ENCODE results near the gene RAD1. TPM values are rescaled to one million over a fixed set of nuclear protein-coding genes. Genes with fewer than 3 reads are reported as not detected.

Gene RAD1
- total RNA-seq, 4 donors from 2014 or later, result 22.5 to 62.1 (median 39.6) TPM

DNA sequence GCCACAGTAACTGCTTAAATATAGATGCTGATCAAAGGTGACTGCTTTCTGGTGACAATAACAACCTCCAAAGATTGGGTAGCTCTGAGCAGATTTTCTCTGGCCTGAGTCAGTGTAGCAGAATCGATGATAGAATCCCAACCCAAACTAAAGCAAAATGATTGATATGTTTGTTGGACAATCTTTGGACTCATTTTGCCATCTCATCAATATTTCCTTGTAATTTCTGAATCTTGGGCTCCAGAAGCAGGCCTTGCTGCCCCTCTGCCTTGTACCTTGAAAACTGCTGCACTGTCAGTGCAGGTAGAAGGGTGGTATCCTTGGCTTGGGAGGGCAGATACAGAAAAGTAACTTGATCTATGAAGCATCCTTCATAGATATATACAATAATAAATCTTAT lies 57.4 kb downstream of the RAD1 start:
- Histone ChIP-seq H3K9me3 (no peaks in the 10 kb centered on the region), H3K4me1 (no peaks in the 10 kb centered on the region), H3K27ac (replicated peaks in 1 of 4) (no peak overlapping the region), H3K36me3 (no peaks in the 10 kb centered on the region), H3K4me3 (no peak overlapping the region), H3K27me3 (no peaks in the 10 kb centered on the region)
- intact Hi-C loops (cut with DNase I), result no loop called here
- no peak for DNase-seq (ENCODE audit: extremely low spot score)
- TF ChIP-seq, protein P1, sequence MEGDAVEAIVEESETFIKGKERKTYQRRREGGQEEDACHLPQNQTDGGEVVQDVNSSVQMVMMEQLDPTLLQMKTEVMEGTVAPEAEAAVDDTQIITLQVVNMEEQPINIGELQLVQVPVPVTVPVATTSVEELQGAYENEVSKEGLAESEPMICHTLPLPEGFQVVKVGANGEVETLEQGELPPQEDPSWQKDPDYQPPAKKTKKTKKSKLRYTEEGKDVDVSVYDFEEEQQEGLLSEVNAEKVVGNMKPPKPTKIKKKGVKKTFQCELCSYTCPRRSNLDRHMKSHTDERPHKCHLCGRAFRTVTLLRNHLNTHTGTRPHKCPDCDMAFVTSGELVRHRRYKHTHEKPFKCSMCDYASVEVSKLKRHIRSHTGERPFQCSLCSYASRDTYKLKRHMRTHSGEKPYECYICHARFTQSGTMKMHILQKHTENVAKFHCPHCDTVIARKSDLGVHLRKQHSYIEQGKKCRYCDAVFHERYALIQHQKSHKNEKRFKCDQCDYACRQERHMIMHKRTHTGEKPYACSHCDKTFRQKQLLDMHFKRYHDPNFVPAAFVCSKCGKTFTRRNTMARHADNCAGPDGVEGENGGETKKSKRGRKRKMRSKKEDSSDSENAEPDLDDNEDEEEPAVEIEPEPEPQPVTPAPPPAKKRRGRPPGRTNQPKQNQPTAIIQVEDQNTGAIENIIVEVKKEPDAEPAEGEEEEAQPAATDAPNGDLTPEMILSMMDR (IDR thresholded peaks at IDR 0.05), result no peak
- TF ChIP-seq POLR2A (IDR thresholded peaks at IDR 0.05; ENCODE audit: low read depth) (no peak), POLR2AphosphoS5 (IDR thresholded peaks at IDR 0.05) (no peak), EP300 (IDR thresholded peaks at IDR 0.05) (no peak)
- WGBS, result 100% methylated on average over 1 of the region's 1 CpG

DNA sequence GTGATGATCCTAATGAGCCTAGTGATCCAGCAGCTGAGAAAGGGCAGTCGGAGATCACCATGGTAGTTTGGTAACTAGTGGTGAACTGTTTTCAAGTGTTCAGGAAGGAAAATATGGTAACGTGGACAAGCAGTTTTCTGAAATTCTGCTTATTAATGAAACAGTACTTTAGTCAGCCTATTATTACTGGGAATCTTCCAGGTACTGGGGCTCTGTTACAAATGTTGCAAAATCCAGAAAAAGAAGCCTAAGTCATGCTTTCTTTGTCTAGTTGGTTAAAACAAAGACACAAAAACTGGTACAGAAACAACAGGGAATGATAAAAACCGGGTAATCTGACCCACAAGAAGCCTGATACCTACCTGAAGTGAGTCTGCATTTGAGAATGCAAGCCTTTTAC lies 58.1 kb downstream of the RAD1 start:
- Histone ChIP-seq H3K27me3 (no peaks in the 10 kb centered on the region), H3K9me3 (no peaks in the 10 kb centered on the region), H3K36me3 (no peaks in the 10 kb centered on the region), H3K4me3 (no peak overlapping the region), H3K27ac (replicated peaks in 1 of 4) (no peak overlapping the region), H3K4me1 (no peaks in the 10 kb centered on the region)
- WGBS, result 88% methylated on average over 3 of the region's 3 CpGs
- TF ChIP-seq EP300 (IDR thresholded peaks at IDR 0.05) (no peak), POLR2A (IDR thresholded peaks at IDR 0.05; ENCODE audit: low read depth) (no peak), POLR2AphosphoS5 (IDR thresholded peaks at IDR 0.05) (no peak)
- TF ChIP-seq, protein P1 (IDR thresholded peaks at IDR 0.05), result no peak
- DNase-seq (ENCODE audit: extremely low spot score), result no peak
- intact Hi-C loops (cut with DNase I), result no loop called here

Other genes with a start within 250 kb of the RAD1 start
- gene TTC23L, start 76.3 kb downstream of the RAD1 start, total RNA-seq, result not detected
- gene BRIX1, start 207 bp upstream of the RAD1 start, total RNA-seq, result 10 to 100 TPM; 18.4 to 31.8 (median 19.8) TPM
- gene DNAJC21, start 14.1 kb upstream of the RAD1 start, total RNA-seq, result 10 to 100 TPM; 54.5 to 85.6 (median 61.5) TPM
- gene AGXT2, start 132.4 kb upstream of the RAD1 start, total RNA-seq, result not detected

Measured in esophagus muscularis mucosa (tissue), 4 donors.